Measurements from ENCODE around the gene NPHS1. TPM values are rescaled to one million over a fixed set of nuclear protein-coding genes. Genes with fewer than 3 reads are reported as not detected.

Gene NPHS1
- total RNA-seq, 4 donors from 2014 or later = not detected

DNA sequence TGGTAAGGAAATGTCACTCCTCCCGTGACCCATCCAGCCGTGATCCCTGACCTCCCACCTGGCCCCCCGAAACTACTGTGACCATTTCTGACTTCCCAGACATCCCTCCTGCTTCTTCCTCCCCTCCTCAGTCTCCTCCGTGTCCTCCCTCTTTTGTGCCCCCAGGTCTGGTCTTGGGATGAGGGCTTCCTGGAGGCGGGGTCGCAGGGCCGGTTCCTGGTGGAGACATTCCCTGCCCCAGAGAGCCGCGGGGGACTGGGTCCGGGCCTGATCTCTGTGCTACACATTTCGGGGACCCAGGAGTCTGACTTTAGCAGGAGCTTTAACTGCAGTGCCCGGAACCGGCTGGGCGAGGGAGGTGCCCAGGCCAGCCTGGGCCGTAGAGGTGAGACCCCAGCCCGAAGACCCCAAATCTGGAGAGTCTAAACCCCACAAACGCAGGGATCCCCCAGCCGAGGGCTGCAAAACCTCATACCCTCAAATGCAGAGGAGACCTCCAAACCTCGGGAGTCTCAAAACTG, 9.4 kb upstream of the NPHS1 start:
- Histone ChIP-seq H3K36me3 (no peaks in the 10 kb centered on the region), H3K4me1 (peaks cover 6% of the 10 kb centered on the region), H3K27me3 (peaks cover 71% of the 10 kb centered on the region), H3K9me3 (no peaks in the 10 kb centered on the region), H3K27ac (no peak overlapping the region), H3K4me3 (no peak overlapping the region)
- TF ChIP-seq POLR2AphosphoS5 (IDR thresholded peaks at IDR 0.05) = no peak
- no peak for TF ChIP-seq POLR2A (IDR thresholded peaks at IDR 0.05)
- no peak for TF ChIP-seq EP300 (IDR thresholded peaks at IDR 0.05)
- TF ChIP-seq, protein P1, sequence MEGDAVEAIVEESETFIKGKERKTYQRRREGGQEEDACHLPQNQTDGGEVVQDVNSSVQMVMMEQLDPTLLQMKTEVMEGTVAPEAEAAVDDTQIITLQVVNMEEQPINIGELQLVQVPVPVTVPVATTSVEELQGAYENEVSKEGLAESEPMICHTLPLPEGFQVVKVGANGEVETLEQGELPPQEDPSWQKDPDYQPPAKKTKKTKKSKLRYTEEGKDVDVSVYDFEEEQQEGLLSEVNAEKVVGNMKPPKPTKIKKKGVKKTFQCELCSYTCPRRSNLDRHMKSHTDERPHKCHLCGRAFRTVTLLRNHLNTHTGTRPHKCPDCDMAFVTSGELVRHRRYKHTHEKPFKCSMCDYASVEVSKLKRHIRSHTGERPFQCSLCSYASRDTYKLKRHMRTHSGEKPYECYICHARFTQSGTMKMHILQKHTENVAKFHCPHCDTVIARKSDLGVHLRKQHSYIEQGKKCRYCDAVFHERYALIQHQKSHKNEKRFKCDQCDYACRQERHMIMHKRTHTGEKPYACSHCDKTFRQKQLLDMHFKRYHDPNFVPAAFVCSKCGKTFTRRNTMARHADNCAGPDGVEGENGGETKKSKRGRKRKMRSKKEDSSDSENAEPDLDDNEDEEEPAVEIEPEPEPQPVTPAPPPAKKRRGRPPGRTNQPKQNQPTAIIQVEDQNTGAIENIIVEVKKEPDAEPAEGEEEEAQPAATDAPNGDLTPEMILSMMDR (IDR thresholded peaks at IDR 0.05) = no peak
- no peak for DNase-seq (ENCODE audit: low spot score in 2 of 2)
- 39% methylated on average over 13 of the region's 19 CpGs for WGBS

DNA sequence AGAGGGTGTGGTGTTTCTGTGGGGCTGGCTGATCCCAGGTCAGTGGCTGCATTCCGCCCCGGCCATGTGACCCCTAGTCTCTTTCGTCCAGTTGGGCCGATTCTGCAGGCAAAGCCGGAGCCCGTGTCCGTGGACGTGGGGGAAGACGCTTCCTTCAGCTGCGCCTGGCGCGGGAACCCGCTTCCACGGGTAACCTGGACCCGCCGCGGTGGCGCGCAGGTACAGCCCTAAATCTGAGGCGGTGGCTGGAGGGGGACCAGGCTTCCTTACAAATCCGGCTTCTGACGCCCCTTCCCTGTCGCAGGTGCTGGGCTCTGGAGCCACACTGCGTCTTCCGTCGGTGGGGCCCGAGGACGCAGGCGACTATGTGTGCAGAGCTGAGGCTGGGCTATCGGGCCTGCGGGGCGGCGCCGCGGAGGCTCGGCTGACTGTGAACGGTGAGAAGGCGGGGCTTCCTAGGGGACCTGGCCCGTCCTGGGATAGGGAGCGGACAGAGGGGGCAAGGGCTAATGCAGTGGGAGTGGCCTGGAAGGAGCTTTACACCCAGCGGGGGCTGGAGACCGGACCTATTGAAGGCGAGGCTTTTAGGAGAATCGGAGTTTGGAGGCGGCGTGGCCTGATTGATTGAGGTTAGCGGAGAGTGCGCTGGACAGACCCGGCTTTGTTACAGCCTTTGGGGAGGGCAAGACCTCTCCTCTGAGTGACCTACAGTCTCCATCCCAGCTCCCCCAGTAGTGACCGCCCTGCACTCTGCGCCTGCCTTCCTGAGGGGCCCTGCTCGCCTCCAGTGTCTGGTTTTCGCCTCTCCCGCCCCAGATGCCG, 8.7 kb upstream of the NPHS1 start:
- Histone ChIP-seq H3K27me3 (peaks cover 71% of the 10 kb centered on the region), H3K4me3 (no peak overlapping the region), H3K27ac (no peak overlapping the region), H3K4me1 (peaks cover 13% of the 10 kb centered on the region), H3K9me3 (no peaks in the 10 kb centered on the region), H3K36me3 (no peaks in the 10 kb centered on the region)
- no peak for DNase-seq (ENCODE audit: low spot score in 2 of 2)
- 26% methylated on average over 36 of the region's 55 CpGs for WGBS
- TF ChIP-seq POLR2AphosphoS5 (IDR thresholded peaks at IDR 0.05) (no peak), EP300 (IDR thresholded peaks at IDR 0.05) (no peak), POLR2A (IDR thresholded peaks at IDR 0.05) (no peak)
- TF ChIP-seq, protein P1 (IDR thresholded peaks at IDR 0.05) = no peak

DNA sequence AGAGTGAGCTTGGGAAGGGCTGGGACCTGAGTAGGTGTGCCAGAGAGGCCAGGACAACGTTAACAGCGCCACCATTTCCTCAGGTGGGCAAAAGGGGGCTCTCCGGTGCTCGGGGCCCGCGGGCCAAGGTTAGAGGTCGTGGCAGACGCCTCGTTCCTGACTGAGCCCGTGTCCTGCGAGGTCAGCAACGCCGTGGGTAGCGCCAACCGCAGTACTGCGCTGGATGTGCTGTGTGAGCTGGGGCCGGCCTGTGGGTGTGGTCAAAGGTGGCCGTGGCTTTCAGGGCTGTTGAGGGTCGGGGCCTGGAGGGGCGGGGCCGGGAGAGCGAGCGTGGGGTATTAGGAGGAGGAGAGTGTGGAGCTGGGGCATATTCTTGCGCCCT, 8.1 kb upstream of the NPHS1 start:
- 20% methylated on average over 2 of the region's 24 CpGs for WGBS
- H3K4me1 ChIP-seq = peaks cover 17% of the 10 kb centered on the region
- DNase-seq (ENCODE audit: low spot score in 2 of 2) = no peak
- H3K36me3 ChIP-seq = no peaks in the 10 kb centered on the region
- H3K27ac ChIP-seq = no peak overlapping the region
- no peak overlapping the region for H3K4me3 ChIP-seq
- TF ChIP-seq POLR2AphosphoS5 (IDR thresholded peaks at IDR 0.05) (no peak), EP300 (IDR thresholded peaks at IDR 0.05) (no peak), POLR2A (IDR thresholded peaks at IDR 0.05) (no peak)
- TF ChIP-seq, protein P1 (IDR thresholded peaks at IDR 0.05) = no peak
- peaks cover 76% of the 10 kb centered on the region for H3K27me3 ChIP-seq
- H3K9me3 ChIP-seq = no peaks in the 10 kb centered on the region

DNA sequence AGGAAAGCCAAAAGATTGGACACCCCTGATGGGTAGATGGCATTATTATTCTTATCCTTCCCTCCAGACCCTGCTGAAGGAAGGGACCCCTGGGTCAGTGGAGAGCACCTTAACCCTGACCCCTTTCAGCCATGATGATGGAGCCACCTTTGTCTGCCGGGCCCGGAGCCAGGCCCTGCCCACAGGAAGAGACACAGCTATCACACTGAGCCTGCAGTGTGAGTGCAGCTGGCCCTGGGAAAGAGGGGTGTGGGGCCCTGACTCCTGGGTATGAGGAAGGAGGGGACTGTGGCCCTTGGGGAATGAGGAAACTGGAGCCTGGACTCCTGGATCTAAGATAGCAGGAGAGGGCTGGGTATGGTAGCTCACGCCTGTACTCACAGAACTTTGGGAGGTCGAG, 7.1 kb upstream of the NPHS1 start:
- H3K27ac ChIP-seq = no peak overlapping the region
- H3K27me3 ChIP-seq = peaks cover 83% of the 10 kb centered on the region
- H3K9me3 ChIP-seq = no peaks in the 10 kb centered on the region
- no peak for DNase-seq (ENCODE audit: low spot score in 2 of 2)
- no peak overlapping the region for H3K4me3 ChIP-seq
- H3K4me1 ChIP-seq = peaks cover 17% of the 10 kb centered on the region
- TF ChIP-seq, protein P1 (IDR thresholded peaks at IDR 0.05) = no peak
- no peak for TF ChIP-seq POLR2AphosphoS5 (IDR thresholded peaks at IDR 0.05)
- no peak for TF ChIP-seq EP300 (IDR thresholded peaks at IDR 0.05)
- TF ChIP-seq POLR2A (IDR thresholded peaks at IDR 0.05) = no peak
- 78% methylated on average over 4 of the region's 4 CpGs for WGBS
- no peaks in the 10 kb centered on the region for H3K36me3 ChIP-seq

DNA sequence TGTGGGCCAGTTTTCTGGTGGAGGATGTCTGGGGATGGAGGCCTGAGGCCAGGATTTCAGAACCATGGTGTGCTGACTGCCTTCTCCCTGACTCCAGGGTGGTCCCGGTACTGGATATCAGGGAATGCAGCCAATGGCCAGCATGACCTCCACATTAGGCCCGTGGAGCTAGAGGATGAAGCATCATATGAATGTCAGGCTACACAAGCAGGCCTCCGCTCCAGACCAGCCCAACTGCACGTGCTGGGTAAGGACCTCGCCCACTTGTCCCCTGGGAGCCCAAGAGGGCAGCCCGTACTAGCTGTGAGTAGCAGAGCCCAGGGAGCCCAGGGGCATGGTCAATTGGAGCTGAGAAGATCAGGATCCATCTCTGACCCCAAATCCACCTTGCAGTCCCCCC, 6.0 kb upstream of the NPHS1 start:
- Histone ChIP-seq H3K4me1 (peaks cover 17% of the 10 kb centered on the region), H3K27me3 (peaks cover 94% of the 10 kb centered on the region), H3K36me3 (no peaks in the 10 kb centered on the region), H3K9me3 (no peaks in the 10 kb centered on the region), H3K27ac (no peak overlapping the region), H3K4me3 (no peak overlapping the region)
- TF ChIP-seq, protein P1 (IDR thresholded peaks at IDR 0.05) = no peak
- no peak for TF ChIP-seq POLR2AphosphoS5 (IDR thresholded peaks at IDR 0.05)
- no peak for TF ChIP-seq POLR2A (IDR thresholded peaks at IDR 0.05)
- no peak for TF ChIP-seq EP300 (IDR thresholded peaks at IDR 0.05)
- no CpG with 5 or more reads among the region's 6 CpGs for WGBS
- no peak for DNase-seq (ENCODE audit: low spot score in 2 of 2)
